Measurements from ENCODE around the gene CFL1. TPM values are rescaled to one million over a fixed set of nuclear protein-coding genes. Genes with fewer than 3 reads are reported as not detected.

CFL1 gene
- total RNA-seq, 1 donor from 2014 or later, result 1,079 TPM

DNA sequence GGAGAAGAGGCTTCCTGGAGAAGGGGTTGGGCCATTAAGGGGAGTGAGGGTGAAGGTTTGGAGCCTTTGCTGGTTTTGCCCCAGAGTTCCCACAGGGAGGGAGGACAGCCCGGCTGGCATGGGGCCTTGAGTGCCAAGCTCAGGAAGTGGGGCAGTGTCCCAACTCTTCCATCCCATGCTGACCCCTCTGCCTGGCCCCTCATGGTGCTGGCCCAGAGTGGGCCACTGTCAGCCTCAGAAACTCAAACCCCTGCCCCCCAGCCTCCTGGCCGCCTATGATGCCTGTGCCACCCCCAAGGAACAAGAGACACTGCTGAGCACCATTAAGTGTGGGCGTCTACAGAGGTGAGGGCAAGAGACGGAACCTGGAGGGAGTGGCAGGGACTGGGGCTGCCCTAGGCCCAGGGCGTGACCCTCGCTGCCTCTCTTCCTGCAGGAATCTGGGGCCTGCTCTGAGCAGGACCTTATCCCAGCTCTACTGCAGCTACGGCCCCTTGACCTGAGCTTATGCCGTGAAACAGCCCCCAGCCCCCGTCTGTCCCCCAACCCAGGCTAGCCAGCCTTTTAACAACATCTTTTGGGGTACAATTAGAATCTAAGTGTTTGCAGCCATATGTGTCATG lies 7.7 kb upstream of the CFL1 start:
- POLR2A ChIA-PET, result interaction anchor here (0.6 kb wide), 1 partner anchor 443 kb away, joined by 5 read pairs; the partner anchor contains the start of gene NEAT1
- intact Hi-C loops (cut with micrococcal nuclease), result no loop called here

DNA sequence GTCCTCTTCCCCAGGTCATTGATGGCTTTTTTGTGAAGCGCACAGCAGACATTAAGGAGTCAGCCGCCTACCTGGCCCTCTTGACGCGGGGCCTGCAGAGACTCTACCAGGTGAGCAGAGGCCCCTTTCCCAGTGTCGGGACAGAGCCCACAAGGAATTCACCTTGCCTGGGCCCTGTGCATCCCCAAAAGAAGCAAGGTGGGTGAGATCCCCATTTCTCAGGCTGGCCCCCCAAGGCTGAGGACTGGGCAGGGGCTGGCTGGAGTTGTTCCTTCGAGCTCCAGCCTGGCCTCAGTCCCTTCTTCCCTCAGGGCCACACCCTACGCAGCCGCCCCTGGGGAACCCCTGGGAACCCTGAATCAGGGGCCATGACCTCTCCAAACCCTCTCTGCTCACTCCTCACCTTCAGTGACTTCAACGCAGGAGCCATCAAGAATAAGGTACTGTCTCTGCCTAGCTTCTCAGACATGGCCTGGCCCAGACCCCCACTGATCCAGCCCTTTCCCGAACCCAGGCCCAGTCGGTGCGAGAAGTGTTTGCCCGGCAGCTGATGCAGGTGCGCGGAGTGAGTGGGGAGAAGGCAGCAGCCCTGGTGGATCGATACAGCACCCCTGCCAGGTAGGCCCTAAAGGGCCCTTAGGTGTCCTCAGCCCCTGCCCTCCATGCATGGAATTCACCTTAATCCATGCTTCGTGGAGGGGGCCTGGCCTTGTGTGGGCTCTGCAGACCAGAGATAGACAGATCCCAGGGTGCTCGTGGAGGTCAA lies 6.9 kb upstream of the CFL1 start:
- Mint-ChIP-seq H3K4me1 (peaks cover 17% of the 10 kb centered on the region), H3K4me3 (no peak overlapping the region), H3K27ac (no peak overlapping the region), H3K27me3 (no peaks in the 10 kb centered on the region), H3K36me3 (ENCODE audit: low read depth) (peaks cover 53% of the 10 kb centered on the region), H3K9me3 (no peaks in the 10 kb centered on the region)
- DNase-seq, result no peak
- ATAC-seq (ENCODE audit: low read depth), result no peak
- TF ChIP-seq, protein P1, sequence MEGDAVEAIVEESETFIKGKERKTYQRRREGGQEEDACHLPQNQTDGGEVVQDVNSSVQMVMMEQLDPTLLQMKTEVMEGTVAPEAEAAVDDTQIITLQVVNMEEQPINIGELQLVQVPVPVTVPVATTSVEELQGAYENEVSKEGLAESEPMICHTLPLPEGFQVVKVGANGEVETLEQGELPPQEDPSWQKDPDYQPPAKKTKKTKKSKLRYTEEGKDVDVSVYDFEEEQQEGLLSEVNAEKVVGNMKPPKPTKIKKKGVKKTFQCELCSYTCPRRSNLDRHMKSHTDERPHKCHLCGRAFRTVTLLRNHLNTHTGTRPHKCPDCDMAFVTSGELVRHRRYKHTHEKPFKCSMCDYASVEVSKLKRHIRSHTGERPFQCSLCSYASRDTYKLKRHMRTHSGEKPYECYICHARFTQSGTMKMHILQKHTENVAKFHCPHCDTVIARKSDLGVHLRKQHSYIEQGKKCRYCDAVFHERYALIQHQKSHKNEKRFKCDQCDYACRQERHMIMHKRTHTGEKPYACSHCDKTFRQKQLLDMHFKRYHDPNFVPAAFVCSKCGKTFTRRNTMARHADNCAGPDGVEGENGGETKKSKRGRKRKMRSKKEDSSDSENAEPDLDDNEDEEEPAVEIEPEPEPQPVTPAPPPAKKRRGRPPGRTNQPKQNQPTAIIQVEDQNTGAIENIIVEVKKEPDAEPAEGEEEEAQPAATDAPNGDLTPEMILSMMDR (IDR thresholded peaks at IDR 0.05), result no peak
- CTCF ChIA-PET, result no interaction called here
- POLR2A ChIA-PET, result no interaction called here
- intact Hi-C loops (cut with micrococcal nuclease), result no loop called here

More for the DNA sequence above, 7.7 kb upstream of the CFL1 start:
- CTCF ChIA-PET, result no interaction called here
- no peak for ATAC-seq (ENCODE audit: low read depth)
- Mint-ChIP-seq H3K9me3 (no peaks in the 10 kb centered on the region), H3K36me3 (ENCODE audit: low read depth) (peaks cover 48% of the 10 kb centered on the region), H3K4me3 (no peak overlapping the region), H3K27ac (no peak overlapping the region), H3K27me3 (no peaks in the 10 kb centered on the region), H3K4me1 (peaks cover 16% of the 10 kb centered on the region)
- no peak for DNase-seq
- TF ChIP-seq, protein P1 (IDR thresholded peaks at IDR 0.05), result no peak

DNA sequence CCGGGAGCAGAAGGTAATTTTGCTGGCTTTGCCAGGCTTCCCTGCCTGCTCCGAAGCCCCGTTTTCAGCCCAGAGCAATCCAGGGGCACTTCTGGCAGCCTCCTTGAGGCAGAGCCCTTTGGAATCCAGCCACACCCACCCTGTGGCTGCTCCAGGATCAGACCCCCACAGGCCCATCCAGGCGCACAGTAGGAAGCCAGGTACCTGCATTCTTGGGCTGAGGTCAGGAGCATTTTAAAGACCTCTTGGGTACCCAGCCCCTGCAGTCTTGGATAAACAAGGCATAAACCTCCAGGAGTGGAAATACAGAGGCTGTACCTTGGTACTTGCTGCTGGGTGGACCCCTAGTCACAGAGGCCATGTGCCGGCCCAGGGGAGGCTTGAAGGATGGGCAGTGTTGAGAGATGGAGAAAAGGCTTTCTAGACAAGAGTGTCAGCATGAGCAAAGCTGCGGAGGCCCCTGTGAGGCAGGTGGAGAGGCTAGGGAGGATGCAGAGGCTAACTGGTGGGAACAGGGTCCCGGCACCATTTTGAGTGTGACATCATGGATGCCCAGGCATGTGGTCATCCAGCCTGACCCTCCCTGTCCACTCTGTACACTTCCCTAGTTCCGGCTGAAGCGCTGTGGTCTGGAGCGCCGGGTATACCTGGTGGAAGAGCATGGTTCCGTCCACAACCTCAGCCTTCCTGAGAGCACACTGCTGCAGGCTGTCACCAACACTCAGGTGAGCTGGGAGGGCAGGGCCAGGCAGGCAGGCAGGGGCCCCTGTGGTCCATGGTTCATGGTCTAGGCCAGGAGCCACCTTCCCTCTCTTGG lies 6.1 kb upstream of the CFL1 start:
- peaks cover 22% of the 10 kb centered on the region for H3K4me1 Mint-ChIP-seq
- DNase-seq (no peak), ATAC-seq (ENCODE audit: low read depth) (no peak)
- H3K9me3 Mint-ChIP-seq, result no peaks in the 10 kb centered on the region
- TF ChIP-seq, protein P1 (IDR thresholded peaks at IDR 0.05), result no peak
- no peak overlapping the region for H3K4me3 Mint-ChIP-seq
- H3K27me3 Mint-ChIP-seq, result no peaks in the 10 kb centered on the region
- CTCF ChIA-PET, result no interaction called here
- POLR2A ChIA-PET, result no interaction called here
- H3K27ac Mint-ChIP-seq, result no peak overlapping the region
- intact Hi-C loops (cut with micrococcal nuclease), result no loop called here
- H3K36me3 Mint-ChIP-seq (ENCODE audit: low read depth), result peaks cover 54% of the 10 kb centered on the region

DNA sequence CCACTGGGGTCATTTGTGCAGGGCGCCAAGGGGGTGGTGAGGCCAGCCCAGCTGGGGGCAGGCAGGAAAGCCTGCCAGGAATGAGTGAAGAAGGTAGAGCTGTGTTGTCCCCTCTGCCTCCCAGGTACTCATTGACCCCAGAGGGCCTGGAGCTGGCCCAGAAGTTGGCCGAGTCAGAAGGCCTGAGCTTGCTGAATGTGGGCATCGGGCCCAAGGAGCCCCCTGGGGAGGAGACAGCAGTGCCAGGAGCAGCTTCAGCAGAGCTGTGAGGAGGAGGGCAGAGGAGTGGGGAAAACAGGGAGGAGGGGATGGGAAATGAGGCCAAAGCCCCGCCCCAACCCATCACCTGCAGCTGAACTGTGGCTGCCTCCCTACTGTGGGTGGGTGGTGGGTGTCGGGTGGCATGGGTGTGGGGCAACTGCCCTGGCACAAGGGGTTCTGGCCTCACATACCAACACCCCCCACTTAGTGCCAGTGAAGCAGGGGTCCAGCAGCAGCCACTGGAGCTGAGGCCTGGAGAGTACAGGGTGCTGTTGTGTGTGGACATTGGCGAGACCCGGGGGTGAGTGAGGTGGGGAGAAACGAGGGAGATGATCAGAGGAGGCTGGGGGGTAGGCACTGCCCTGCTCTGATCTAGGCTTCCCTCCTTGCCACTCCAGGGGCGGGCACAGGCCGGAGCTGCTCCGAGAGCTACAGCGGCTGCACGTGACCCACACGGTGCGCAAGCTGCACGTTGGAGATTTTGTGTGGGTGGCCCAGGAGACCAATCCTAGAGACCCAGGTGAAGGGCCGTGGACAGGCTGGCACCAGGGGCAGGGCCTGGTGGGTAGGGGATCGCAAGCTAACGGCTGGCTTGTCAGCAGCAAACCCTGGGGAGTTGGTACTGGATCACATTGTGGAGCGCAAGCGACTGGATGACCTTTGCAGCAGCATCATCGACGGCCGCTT lies 5.2 kb upstream of the CFL1 start:
- ATAC-seq (ENCODE audit: low read depth) (no peak), DNase-seq (no peak)
- no peaks in the 10 kb centered on the region for H3K27me3 Mint-ChIP-seq
- CTCF ChIA-PET, result interaction anchor here (1.0 kb wide), 1 partner anchor 8 kb away, joined by 3 read pairs; no protein-coding TSS in a partner anchor
- H3K4me3 Mint-ChIP-seq, result no peak overlapping the region
- H3K27ac Mint-ChIP-seq, result no peak overlapping the region
- POLR2A ChIA-PET, result interaction anchor here (7.1 kb wide), 1 partner anchor 26 kb away, joined by 340 read pairs; the partner anchor contains the start of genes CCDC85B and FIBP
- intact Hi-C loops (cut with micrococcal nuclease), result no loop called here
- no peaks in the 10 kb centered on the region for H3K9me3 Mint-ChIP-seq
- H3K36me3 Mint-ChIP-seq (ENCODE audit: low read depth), result peaks cover 56% of the 10 kb centered on the region
- peaks cover 30% of the 10 kb centered on the region for H3K4me1 Mint-ChIP-seq
- TF ChIP-seq, protein P1 (IDR thresholded peaks at IDR 0.05), result no peak

All from activated B cell treated with CpG ODN at 0.5 μM for 24 hours (primary cell).